Choroid plexus epithelial cell (primary cell): ENCODE data around the gene PPP2R3C.

ENCODE experiments used
- DNase-seq: peaks from one replicate; pipeline ENCODE4 v3.0.0-alpha.2; 2010; ENCODE audit warnings: low read depth
- H3K4me3 ChIP-seq: 2 replicates; pipeline ENCODE4 v1.5.1; 2011; ENCODE audit warnings: low read depth, mild to moderate bottlenecking, control low read depth, low read length, moderate library complexity
- CTCF ChIP-seq: conservative IDR thresholded peaks from 2 replicates; pipeline ENCODE4 v1.5.1; 2011; ENCODE audit warnings: low read depth, mild to moderate bottlenecking, control low read depth, inconsistent platforms, low read length, moderate library complexity

Gene PPP2R3C

GRCh38 chr14:35121887-35122695, at the start of gene PPP2R3C, which contains the start of gene PRORP:
Gene PPP2R3C, minus strand, starts transcription at chr14:35121990. Its CDS starts 31 bp downstream, at chr14:35121959.
Gene PRORP, plus strand, starts transcription at chr14:35122552. Its CDS starts 694 bp downstream, at chr14:35123246.
- TF ChIP-seq CTCF, result no peak
- DNase-seq, result peak; percentile 99
- peak within 1 kb of the TSS; percentile 97 for H3K4me3 ChIP-seq

DNA sequence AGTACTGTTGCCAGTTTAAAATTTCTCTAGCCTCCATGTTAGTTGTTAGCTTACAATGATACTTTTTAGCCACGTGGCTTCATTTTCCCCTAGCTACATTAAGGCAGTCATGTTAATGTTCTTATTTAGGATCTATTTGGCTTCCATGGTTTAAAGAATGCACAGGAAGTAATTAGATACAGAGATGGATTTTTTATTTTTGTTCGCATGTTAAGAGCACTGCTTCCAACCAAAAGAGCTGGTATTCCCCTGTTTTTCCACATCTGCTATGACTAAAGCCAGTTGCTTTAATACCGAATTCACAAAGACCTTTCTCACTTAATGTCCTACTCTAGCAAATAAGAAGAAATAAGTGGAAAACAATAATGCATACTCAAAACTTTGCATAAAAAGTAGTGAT, 45.7 kb upstream of the PPP2R3C start:
- no peak for TF ChIP-seq CTCF
- DNase-seq, result no peak
- H3K4me3 ChIP-seq, result no peak overlapping the region

- no peak for TF ChIP-seq CTCF
- no peak overlapping the region for H3K4me3 ChIP-seq
- no peak for DNase-seq
Measured at GRCh38 chr14:35164849-35165248, 43.1 kb upstream of the PPP2R3C start.

DNA sequence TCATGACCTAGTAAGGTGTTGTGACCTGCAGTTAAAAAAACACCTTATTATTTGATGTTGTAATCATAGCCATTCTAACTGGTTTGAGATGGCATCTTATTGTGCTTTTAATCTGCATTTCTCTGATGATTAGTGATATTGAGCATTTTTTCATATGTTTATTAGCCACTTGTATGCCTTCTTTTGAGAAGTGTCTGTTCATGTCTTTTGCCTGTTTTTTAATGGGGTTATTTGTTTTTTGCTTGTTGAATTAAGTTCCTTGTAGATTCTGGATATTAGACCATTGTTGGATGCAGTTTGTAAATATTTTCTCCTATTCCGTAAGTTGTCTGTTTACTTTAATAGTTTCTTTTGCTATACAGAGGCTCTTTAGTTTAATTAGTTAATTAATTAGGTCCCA, 41.6 kb upstream of the PPP2R3C start:
- no peak overlapping the region for H3K4me3 ChIP-seq
- DNase-seq, result no peak
- TF ChIP-seq CTCF, result no peak

GRCh38 chr14:35161231-35161630, 39.4 kb upstream of the PPP2R3C start:
- no peak overlapping the region for H3K4me3 ChIP-seq
- no peak for TF ChIP-seq CTCF
- DNase-seq, result peak; percentile 68

GRCh38 chr14:35159742-35160409, 38.1 kb upstream of the PPP2R3C start:
- H3K4me3 ChIP-seq, result no peak overlapping the region
- DNase-seq, result peak; percentile 96
- no peak for TF ChIP-seq CTCF
